GM13976 (cell line): ENCODE results near the gene SPATA31A5.
"Not testable (repeated sequence)": the region's sequence is repeated elsewhere in the genome, so short reads cannot be mapped to it uniquely, and the experiment has no call there.

ENCODE experiments used
- DNase-seq: peaks from one replicate; pipeline ENCODE4 v3.0.0; 2012; ENCODE audit warnings: low spot score
- in situ Hi-C: fragments of 300-500 bp; cut with MboI; formaldehyde crosslinking; loops from one replicate; pipeline ENCODE4 v1.12.0; 2022; ENCODE audit warnings: low sequenced_read_pairs, mixed read lengths, inconsistent platforms; ENCODE audit not compliant: unreplicated experiment

SPATA31A5 gene

GRCh38 chr9:60914107-60914506 is at the start of gene SPATA31A5:
SPATA31A5 (plus strand) TSS chr9:60914407; CDS start chr9:60914436, 29 bp downstream.
- DNase-seq, in situ Hi-C loops: not testable (repeated sequence)

- DNase-seq, in situ Hi-C loops: not testable (repeated sequence)
Measured at GRCh38 chr9:60962990-60963350, 48.8 kb downstream of the SPATA31A5 start.

- DNase-seq, in situ Hi-C loops: not testable (repeated sequence)
Measured at GRCh38 chr9:60966382-60966781, 52.2 kb downstream of the SPATA31A5 start.
